Fibroblast of lung (primary cell): ENCODE measurements around the gene SYT14. TPM values are rescaled to one million over a fixed set of nuclear protein-coding genes. Genes with fewer than 3 reads are reported as not detected.

ENCODE experiments used
- DNase-seq, 2 donors: peaks; one replicate each; pipeline versions ENCODE4 v3.0.0 to v3.0.0-alpha.2; 2010; ENCODE audit warnings: low read depth in 2 of 2
- H2AFZ ChIP-seq: 2 replicates; pipeline ENCODE4 v1.5.1; 2012; ENCODE audit warnings: low read length, control low read depth, inconsistent platforms
- H3K27ac ChIP-seq: 2 replicates; pipeline ENCODE4 v1.5.1; 2011; ENCODE audit warnings: low read length, control low read depth; ENCODE audit not compliant: insufficient read depth
- H3K27me3 ChIP-seq: 2 replicates; pipeline ENCODE4 v1.5.1; 2011; ENCODE audit warnings: mild to moderate bottlenecking, low read length; ENCODE audit not compliant: control insufficient read depth, insufficient read depth
- H3K36me3 ChIP-seq: 2 replicates; pipeline ENCODE4 v1.5.1; 2011; ENCODE audit warnings: low read length; ENCODE audit not compliant: control insufficient read depth, insufficient read depth
- H3K4me1 ChIP-seq: 2 replicates; pipeline ENCODE4 v1.5.1; 2011; ENCODE audit warnings: low read length; ENCODE audit not compliant: control insufficient read depth, insufficient read depth; ENCODE audit errors: extremely low read depth
- H3K4me2 ChIP-seq: 2 replicates; pipeline ENCODE4 v1.5.1; 2011; ENCODE audit warnings: low read length, control low read depth; ENCODE audit not compliant: insufficient read depth; ENCODE audit errors: extremely low read depth
- H3K4me3 ChIP-seq, 4 experiments: fragments of 200-600 bp in 1 of 4; sonication (generic) in 1 of 4; replicated peaks in 1 of 4; 2 replicates each; pipeline ENCODE4 v1.5.1; 2011 to 2016; ENCODE audit warnings: low read length in 4 of 4, low read depth in 3 of 4, mild to moderate bottlenecking in 3 of 4, control low read depth in 2 of 4, inconsistent platforms in 1 of 4, mixed read lengths in 1 of 4; ENCODE audit not compliant: insufficient read depth in 1 of 4; ENCODE audit errors: control extremely low read depth in 1 of 4
- H3K79me2 ChIP-seq: 2 replicates; pipeline ENCODE4 v1.5.1; 2012; ENCODE audit warnings: mild to moderate bottlenecking, low read length, inconsistent platforms; ENCODE audit not compliant: control insufficient read depth, insufficient read depth
- H3K9ac ChIP-seq: 2 replicates; pipeline ENCODE4 v1.5.1; 2011; ENCODE audit warnings: mild to moderate bottlenecking, low read length, control low read depth; ENCODE audit not compliant: insufficient read depth
- H3K9me3 ChIP-seq: 2 replicates; pipeline ENCODE4 v1.5.1; 2012; ENCODE audit warnings: low read depth, low read length; ENCODE audit not compliant: control insufficient read depth, insufficient read depth
- H4K20me1 ChIP-seq: 2 replicates; pipeline ENCODE4 v1.5.1; 2011; ENCODE audit warnings: low read length; ENCODE audit not compliant: control insufficient read depth, insufficient read depth; ENCODE audit errors: extremely low read depth
- CTCF ChIP-seq, 2 donors: IDR thresholded peaks in 1 of 2; conservative IDR thresholded peaks in 1 of 2; 1 replicate in 1 of 2; 2 replicates in 1 of 2; pipeline ENCODE4 v1.5.1; 2011 to 2012; ENCODE audit warnings: low read length in 2 of 2, control low read depth in 1 of 2, inconsistent platforms in 1 of 2, low read depth in 1 of 2, mild to moderate bottlenecking in 1 of 2
- EZH2 ChIP-seq: IDR thresholded peaks from 2 replicates; pipeline ENCODE4 v1.5.1; 2012; ENCODE audit warnings: low read length, control low read depth, mild to moderate bottlenecking; ENCODE audit errors: missing control alignments
- polyA plus RNA-seq, 2 donors: library from polyadenylated mRNA; depleted of rRNA in 1 of 2; stranded (reverse) in 1 of 2; unstranded in 1 of 2; fragments of >200 nt; gene quantifications; 2 replicates each; pipeline ENCODE4 v1.2.1, GENCODE V29; 2011 to 2012; ENCODE audit warnings: missing spikeins in 1 of 2
- total RNA-seq: library from RNA; depleted of rRNA; stranded (reverse); fragments of >200 nt; gene quantifications from 2 replicates; pipeline ENCODE4 v1.2.1, GENCODE V29; 2014

SYT14 gene
- total and polyA plus RNA-seq, 2 donors (not counting 1 experiment from before 2014, with no cell fraction given): 0.84 to 0.99 TPM

- H3K27ac ChIP-seq: no peak overlapping the region
- no peak for TF ChIP-seq CTCF (conservative IDR thresholded peaks at IDR 0.05 in 1 of 2, IDR thresholded peaks at IDR 0.05 in 1 of 2; ENCODE audit: low read depth in 1 of 2, low read length in 2 of 2)
- no peak for TF ChIP-seq EZH2
- no peak overlapping the region for H3K4me3 ChIP-seq
- H3K36me3 ChIP-seq: no peaks in the 10 kb centered on the region
- H3K9ac ChIP-seq: no peak overlapping the region
- H3K4me2 ChIP-seq: no peak overlapping the region
- no peaks in the 10 kb centered on the region for H3K9me3 ChIP-seq
- DNase-seq: no peak
- no peaks in the 10 kb centered on the region for H4K20me1 ChIP-seq
- H3K4me1 ChIP-seq: no peaks in the 10 kb centered on the region
- H3K27me3 ChIP-seq: no peaks in the 10 kb centered on the region
- H2AFZ ChIP-seq: no peak overlapping the region
- H3K79me2 ChIP-seq: no peaks in the 10 kb centered on the region
These were observed 269.8 kb downstream of the SYT14 start for GRCh38 chr1:210207597-210208450.

- Histone ChIP-seq H3K27me3 (no peaks in the 10 kb centered on the region), H3K9ac (no peak overlapping the region), H3K4me1 (no peaks in the 10 kb centered on the region), H3K79me2 (no peaks in the 10 kb centered on the region), H3K9me3 (no peaks in the 10 kb centered on the region), H4K20me1 (no peaks in the 10 kb centered on the region), H3K27ac (no peak overlapping the region), H3K4me3 (no peak overlapping the region), H3K36me3 (no peaks in the 10 kb centered on the region), H3K4me2 (no peak overlapping the region), H2AFZ (no peak overlapping the region)
- no peak for TF ChIP-seq EZH2
- TF ChIP-seq CTCF (conservative IDR thresholded peaks at IDR 0.05 in 1 of 2, IDR thresholded peaks at IDR 0.05 in 1 of 2; ENCODE audit: low read depth in 1 of 2, low read length in 2 of 2): no peak
- no peak for DNase-seq
These were observed 275.3 kb downstream of the SYT14 start for GRCh38 chr1:210213335-210213734.

GRCh38 chr1:210214573-210215409 lies 276.8 kb downstream of the SYT14 start:
- Histone ChIP-seq H3K27ac (no peak overlapping the region), H3K4me2 (no peak overlapping the region), H2AFZ (no peak overlapping the region), H3K36me3 (no peaks in the 10 kb centered on the region), H4K20me1 (no peaks in the 10 kb centered on the region), H3K27me3 (no peaks in the 10 kb centered on the region), H3K79me2 (no peaks in the 10 kb centered on the region), H3K4me1 (no peaks in the 10 kb centered on the region), H3K4me3 (no peak overlapping the region), H3K9me3 (no peaks in the 10 kb centered on the region), H3K9ac (no peak overlapping the region)
- DNase-seq: no peak
- TF ChIP-seq CTCF (conservative IDR thresholded peaks at IDR 0.05 in 1 of 2, IDR thresholded peaks at IDR 0.05 in 1 of 2; ENCODE audit: low read depth in 1 of 2, low read length in 2 of 2) (no peak), EZH2 (no peak)
